Breast epithelium (tissue), 3 donors: ENCODE results near the gene MAP2K3.

Experiments
- POLR2AphosphoS5 ChIP-seq, 3 donors: sonication (generic); formaldehyde crosslinking; IDR thresholded peaks; one replicate each; pipeline ENCODE4 v1.6.1; 2017; ENCODE audit warnings: antibody characterized with exemption in 3 of 3
- TF ChIP-seq, protein P1 (sequence below), 3 donors: fragments of 450-650 bp; IDR thresholded peaks; one replicate each; pipeline ENCODE4 v1.5.1; 2016 to 2017; ENCODE audit warnings: antibody characterized with exemption in 3 of 3, mild to moderate bottlenecking in 3 of 3, moderate library complexity in 3 of 3

DNA sequence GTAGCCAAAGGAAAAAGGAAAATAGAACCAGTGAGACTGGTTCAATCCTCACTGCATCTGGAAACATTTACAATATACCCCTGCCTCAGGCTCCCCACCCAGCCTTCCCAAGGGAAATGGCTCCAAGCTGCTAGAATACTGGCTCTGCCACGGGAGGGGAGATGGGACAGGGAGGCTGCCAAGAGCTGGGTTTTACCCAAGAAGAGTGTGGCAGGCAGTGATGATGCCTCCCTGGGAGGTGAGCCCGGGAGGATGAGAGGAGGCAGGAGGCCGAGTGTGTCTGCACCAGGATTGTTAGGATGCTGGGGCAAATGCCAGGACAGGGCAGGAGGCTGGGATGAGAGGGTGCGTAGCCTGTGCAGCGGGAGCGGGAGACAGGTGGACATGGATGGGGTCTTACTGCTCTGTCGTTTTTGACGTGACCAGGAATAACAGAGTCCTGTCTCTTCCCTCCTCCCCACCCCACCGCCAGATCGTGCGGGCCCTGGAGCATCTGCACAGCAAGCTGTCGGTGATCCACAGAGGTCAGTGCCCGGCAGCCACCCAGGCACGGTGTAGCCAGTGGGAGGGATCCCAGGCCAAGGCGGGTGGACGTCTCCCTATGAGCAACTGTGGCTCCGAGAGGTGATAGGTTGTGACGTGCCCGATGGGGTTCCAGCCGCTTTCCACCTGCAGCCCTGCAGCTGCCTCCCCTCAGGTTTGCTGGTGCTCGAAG, 18.4 kb downstream of the MAP2K3 start:
- TF ChIP-seq, protein P1, sequence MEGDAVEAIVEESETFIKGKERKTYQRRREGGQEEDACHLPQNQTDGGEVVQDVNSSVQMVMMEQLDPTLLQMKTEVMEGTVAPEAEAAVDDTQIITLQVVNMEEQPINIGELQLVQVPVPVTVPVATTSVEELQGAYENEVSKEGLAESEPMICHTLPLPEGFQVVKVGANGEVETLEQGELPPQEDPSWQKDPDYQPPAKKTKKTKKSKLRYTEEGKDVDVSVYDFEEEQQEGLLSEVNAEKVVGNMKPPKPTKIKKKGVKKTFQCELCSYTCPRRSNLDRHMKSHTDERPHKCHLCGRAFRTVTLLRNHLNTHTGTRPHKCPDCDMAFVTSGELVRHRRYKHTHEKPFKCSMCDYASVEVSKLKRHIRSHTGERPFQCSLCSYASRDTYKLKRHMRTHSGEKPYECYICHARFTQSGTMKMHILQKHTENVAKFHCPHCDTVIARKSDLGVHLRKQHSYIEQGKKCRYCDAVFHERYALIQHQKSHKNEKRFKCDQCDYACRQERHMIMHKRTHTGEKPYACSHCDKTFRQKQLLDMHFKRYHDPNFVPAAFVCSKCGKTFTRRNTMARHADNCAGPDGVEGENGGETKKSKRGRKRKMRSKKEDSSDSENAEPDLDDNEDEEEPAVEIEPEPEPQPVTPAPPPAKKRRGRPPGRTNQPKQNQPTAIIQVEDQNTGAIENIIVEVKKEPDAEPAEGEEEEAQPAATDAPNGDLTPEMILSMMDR (IDR thresholded peaks at IDR 0.05) = no peak
- TF ChIP-seq POLR2AphosphoS5 (IDR thresholded peaks at IDR 0.05) = no peak
